Kidney glomerular epithelial cell (primary cell): ENCODE data around the gene ZNF512.
"Not testable (repeated sequence)": the region's sequence is repeated elsewhere in the genome, so short reads cannot be mapped to it uniquely, and the experiment has no call there.

ENCODE experiments used
- DNase-seq: peaks from one replicate; lab custom pipeline; 2025; lab: John Stamatoyannopoulos, UW

ZNF512 gene

GRCh38 chr2:27582695-27583389 is at the start of gene ZNF512:
Gene ZNF512, plus strand, starts transcription at chr2:27583042. Its CDS starts 71 bp downstream, at chr2:27583113.
- DNase-seq = peak; percentile 66

GRCh38 chr2:27537287-27537686 is 45.6 kb upstream of the ZNF512 start:
- no peak for DNase-seq

DNA sequence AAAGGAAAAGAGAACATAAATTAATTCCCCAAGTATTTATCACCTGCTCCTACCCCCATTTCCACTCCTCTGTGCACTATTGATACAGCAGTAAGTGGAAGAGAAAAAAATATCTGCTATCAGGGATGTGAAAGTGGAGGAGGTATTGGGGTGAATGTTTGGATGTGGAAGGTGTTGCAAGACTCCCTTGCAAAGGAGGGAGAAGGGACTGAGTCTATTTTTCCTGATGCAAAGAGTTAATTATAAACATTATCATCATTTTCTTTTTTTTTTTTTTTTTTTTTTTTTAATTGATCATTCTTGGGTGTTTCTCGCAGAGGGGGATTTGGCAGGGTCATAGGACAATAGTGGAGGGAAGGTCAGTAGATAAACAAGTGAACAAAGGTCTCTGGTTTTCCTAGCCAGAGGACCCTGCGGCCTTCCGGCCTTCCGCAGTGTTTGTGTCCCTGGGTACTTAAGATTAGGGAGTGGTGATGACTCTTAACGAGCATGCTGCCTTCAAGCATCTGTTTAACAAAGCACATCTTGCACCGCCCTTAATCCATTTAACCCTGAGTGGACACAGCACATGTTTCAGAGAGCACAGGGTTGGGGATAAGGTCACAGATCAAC is 43.9 kb upstream of the ZNF512 start:
- not testable (repeated sequence) for DNase-seq

DNA sequence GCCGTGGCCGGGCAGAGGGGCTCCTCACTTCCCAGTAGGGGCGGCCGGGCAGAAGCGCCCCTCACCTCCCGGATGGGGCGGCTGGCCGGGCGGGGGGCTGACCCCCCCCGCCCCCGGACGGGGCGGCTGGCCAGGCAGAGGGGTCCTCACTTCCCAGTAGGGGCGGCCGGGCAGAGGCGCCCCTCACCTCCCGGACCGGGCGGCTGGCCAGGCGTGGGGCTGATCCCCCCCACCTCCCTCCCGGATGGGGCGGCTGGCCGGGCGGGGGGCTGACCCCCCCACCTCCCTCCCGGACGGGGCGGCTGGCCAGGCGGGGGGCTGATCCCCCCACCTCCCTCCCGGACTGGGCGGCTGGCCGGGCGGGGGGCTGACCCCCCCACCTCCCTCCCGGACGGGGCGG is 43.2 kb upstream of the ZNF512 start:
- DNase-seq = not testable (repeated sequence)

GRCh38 chr2:27544143-27544821 is 38.6 kb upstream of the ZNF512 start:
- DNase-seq = no peak

GRCh38 chr2:27545348-27546141 is 37.3 kb upstream of the ZNF512 start:
- DNase-seq = no peak

DNA sequence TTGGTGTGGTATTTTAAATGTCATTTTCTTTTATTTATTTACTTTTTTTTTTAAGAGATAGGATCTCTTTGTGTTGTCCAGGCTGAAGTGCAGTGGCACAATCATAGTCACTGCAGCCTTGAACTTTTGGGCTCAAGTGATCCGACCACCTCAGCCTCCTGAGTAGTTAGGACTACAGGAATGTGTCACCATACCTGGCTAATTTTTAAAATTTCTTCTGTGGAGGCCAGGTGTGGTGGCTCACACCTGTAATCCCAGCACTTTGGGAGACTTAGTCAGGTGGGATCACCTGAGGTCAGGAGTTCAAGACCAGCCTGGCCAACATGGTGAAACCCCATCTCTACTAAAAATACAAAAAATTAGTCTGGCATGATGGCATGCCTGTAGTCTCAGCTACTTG is 33.5 kb upstream of the ZNF512 start:
- no peak for DNase-seq

- no peak for DNase-seq
Measured at GRCh38 chr2:27551514-27551913, 31.3 kb upstream of the ZNF512 start.

DNA sequence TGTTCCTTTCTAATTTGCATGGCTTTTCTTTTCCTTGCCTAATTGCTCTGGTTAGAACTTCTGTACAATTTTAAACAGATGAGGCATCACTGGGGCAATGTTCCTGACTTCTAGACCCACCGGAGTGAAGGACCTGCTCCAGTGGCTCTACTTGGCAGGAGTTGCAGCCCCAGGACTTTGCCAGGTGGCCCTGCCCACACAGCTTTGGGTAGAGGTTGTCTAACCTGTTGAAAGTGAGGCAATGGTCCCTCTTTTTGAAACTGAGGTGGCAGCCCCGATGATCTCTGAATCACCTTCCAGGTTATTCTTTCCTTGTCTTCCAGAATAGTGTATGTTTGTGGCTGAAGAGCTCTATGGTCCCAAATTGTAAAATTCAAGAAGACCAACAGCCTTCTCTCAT is 29.9 kb upstream of the ZNF512 start:
- no peak for DNase-seq

DNA sequence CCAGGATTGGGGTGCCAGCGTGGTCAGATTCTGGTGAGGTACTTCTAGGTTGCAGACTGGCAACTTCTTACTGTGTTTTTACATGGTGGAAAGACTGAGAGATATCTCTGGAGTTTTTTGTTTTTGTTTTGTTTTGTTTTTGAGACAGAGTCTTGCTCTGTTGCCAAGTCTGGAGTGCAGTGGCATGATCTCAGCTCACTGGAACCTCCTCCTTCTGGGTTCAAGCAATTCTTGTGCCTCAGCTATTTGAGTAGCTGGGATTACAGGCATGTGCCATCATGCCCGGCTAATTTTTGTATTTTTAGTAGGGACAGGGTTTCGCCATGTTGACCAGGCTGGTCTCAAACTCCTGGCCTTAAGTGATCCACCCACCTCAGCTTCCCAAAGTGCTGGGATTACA is 28.4 kb upstream of the ZNF512 start:
- DNase-seq = not testable (repeated sequence)

DNA sequence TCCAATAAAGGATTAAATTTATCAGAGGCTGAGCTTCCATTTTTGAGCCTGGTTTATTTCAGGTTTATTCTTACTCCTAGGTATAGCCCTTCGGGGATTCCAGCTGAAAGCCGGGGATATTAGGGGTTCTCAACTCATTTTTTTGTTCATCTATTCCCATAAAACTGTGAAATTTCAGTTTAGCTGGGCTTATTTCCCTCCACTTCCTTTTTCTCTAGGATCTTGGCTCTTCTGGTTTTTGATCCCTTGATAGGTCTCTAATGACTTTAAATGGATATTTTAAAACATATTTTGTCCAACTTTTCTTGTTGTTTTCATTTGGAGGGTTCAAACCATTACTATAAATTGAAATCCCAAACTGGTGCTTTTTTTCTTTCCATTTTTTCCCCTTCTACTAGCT is 23.6 kb upstream of the ZNF512 start:
- no peak for DNase-seq

- DNase-seq = no peak
Measured at GRCh38 chr2:27561060-27561459, 21.8 kb upstream of the ZNF512 start.

DNA sequence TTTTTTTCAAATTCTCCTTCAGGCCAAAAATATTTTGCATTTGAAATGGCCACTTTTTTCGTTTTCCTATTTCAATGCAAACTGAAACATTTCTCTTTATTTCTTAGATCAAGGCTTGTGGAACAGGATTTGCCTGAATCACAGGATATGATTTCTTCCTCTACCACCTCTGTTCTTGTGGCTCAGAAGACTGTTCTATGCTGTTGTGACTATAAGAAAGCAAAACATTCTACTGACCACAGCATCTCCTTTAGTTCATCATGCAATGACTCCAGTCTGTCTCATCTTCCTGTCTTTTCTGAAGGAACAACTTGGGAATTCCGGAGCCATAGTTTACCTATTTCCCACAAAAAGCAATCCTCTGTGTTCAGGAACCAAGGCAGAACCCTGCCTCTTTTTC is 16.2 kb upstream of the ZNF512 start:
- DNase-seq = peak; percentile 76

DNA sequence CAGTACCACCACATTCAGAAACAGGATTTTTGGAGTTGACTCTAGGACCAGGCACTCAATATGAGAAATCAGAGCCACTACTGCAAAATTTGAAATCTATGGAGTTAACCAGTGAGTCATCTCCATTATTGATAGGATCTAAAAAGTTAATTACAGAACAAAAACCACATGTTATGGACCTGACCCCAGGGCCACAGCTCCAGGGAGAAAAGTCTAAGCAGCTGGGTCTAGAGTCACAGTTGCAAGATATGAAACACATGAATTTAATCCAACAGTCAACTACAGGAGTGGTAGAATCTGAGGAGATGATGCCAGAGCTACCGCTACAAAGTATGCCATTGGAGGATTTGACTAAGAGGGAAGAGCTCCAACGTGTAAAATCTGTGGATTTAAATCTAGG is 13.4 kb upstream of the ZNF512 start:
- no peak for DNase-seq

DNA sequence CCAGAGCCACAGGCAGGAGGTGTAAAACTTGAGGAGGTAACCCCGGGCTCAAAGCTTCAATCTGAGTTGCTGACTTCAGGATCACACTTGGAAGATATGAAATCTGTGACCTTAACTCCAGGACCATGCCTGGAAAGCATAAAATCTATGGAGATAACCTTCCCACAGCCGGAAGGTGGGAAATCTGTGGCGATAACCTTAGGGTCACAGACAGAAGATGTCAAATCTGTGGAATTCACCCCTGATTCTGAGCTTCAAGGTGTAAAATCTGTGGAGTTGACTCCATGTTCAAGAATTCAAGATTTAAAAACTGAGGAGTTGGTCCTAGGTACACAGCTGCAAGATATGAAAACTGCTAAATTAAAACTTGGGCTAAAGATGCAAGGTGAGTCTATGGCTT is 11.6 kb upstream of the ZNF512 start:
- no peak for DNase-seq

GRCh38 chr2:27571681-27572080 is 11.2 kb upstream of the ZNF512 start:
- DNase-seq = no peak

DNA sequence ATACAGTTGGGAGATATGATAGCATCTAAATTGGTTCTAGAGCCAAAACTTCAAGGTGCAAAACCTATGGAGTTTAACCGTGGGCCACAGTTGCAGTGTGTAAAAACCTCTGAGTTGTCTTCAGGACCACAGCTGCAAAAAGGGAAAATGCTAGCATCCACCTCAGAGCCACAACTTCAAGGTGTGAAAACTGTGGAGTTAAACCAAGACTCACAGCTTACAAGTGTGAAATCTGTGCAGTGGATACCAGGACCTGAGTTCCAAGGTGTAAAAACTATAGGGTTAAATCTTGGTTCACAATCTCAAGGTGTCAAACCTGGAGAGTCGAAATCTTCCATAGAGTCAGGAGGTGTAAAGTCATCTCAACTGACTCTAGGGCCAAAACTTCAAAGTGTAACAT is 10.4 kb upstream of the ZNF512 start:
- no peak for DNase-seq

GRCh38 chr2:27572998-27573429 is 9.8 kb upstream of the ZNF512 start:
- no peak for DNase-seq

GRCh38 chr2:27573452-27573851 is 9.4 kb upstream of the ZNF512 start:
- no peak for DNase-seq

DNA sequence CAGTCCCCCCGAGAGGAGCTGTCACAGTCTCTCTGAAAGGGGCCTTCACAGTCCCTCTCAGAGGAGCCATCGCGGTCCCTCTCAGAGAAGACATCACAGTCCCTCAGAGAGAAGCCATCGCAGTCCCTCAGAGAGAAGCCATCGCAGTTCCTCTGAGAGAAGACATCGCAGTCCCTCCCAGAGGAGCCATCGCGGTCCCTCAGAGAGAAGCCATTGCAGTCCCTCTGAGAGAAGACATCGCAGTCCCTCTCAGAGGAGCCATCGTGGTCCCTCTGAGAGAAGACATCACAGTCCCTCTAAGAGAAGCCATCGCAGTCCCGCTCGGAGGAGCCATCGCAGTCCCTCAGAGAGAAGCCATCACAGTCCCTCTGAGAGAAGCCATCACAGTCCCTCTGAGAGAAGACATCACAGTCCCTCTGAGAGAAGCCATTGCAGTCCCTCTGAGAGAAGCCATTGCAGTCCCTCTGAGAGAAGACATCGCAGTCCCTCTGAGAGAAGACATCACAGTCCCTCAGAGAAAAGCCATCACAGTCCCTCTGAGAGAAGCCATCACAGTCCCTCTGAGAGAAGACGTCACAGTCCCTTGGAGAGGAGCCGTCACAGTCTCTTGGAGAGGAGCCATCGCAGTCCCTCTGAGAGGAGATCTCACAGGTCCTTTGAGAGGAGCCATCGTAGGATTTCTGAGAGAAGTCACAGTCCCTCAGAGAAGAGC is 1.3 kb upstream of the ZNF512 start:
- DNase-seq = no peak

GRCh38 chr2:27582129-27582694 is 630 bp upstream of the ZNF512 start:
- no peak for DNase-seq
